Activated T-cell treated with anti-CD3 and anti-CD28 coated beads, Interleukin-2, amount 50 U/mL, for 72 hours (primary cell): ENCODE measurements around the gene SCTR. TPM values are rescaled to one million over a fixed set of nuclear protein-coding genes. Genes with fewer than 3 reads are reported as not detected.

Experiments
- ATAC-seq, 2 donors: fragments of 150-1000 bp; cut with Tn5 transposase; replicated peaks in 1 of 2; 2 replicates each; pipeline ENCODE4 v1.10.0; 2021; ENCODE audit warnings: moderate library complexity in 2 of 2, mild to moderate bottlenecking in 1 of 2
- DNase-seq, 2 donors: peaks; one replicate each; pipeline ENCODE4 v3.0.0; 2021 to 2022; ENCODE audit warnings: mixed read lengths in 1 of 2
- H3K27ac Mint-ChIP-seq: one replicate; pipeline ENCODE4 v1.8.0; 2022; ENCODE audit warnings: mild to moderate bottlenecking, moderate library complexity, mixed read lengths
- H3K27me3 Mint-ChIP-seq: one replicate; pipeline ENCODE4 v1.8.0; 2022; ENCODE audit warnings: low read depth, mixed read lengths
- H3K36me3 Mint-ChIP-seq, 2 donors: one replicate each; pipeline ENCODE4 v1.8.0; 2022; ENCODE audit warnings: mixed read lengths in 2 of 2, mild to moderate bottlenecking in 1 of 2; ENCODE audit not compliant: insufficient read depth in 2 of 2
- H3K4me1 Mint-ChIP-seq: one replicate; pipeline ENCODE4 v1.8.0; 2022; ENCODE audit warnings: low read depth, mixed read lengths
- H3K4me3 Mint-ChIP-seq, 2 donors: one replicate each; pipeline ENCODE4 v1.8.0; 2022; ENCODE audit warnings: mild to moderate bottlenecking in 2 of 2, mixed read lengths in 2 of 2, moderate library complexity in 2 of 2
- H3K9me3 Mint-ChIP-seq, 2 donors: one replicate each; pipeline ENCODE4 v1.8.0; 2022; ENCODE audit warnings: mixed read lengths in 2 of 2
- total RNA-seq, 2 donors: library from RNA; stranded (reverse); gene quantifications; one replicate each; pipeline ENCODE4 v1.2.3, GENCODE V29; 2022

Gene SCTR
- total RNA-seq, 2 donors from 2014 or later = not detected

DNA sequence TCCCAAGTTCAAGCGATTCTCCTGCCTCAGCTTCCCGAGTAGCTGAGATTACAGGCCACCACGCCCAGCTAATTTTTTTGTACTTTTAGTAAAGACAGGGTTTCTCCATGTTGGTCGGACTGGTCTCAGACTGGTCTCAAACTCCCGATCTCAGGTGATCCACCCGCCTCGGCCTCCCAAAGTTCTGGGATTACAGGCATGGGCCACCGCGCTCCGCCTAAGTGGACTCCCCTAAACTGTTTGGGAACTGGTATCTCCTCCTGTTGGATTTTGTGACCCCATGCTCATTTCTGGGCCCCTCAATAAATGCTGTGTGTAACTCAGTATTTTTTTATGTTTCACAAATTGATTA is 5.2 kb downstream of the SCTR start:
- ATAC-seq = no peak
- Mint-ChIP-seq H3K4me3 (no peak overlapping the region), H3K27ac (no peak overlapping the region), H3K4me1 (no peaks in the 10 kb centered on the region), H3K36me3 (no peaks in the 10 kb centered on the region), H3K27me3 (peaks cover 52% of the 10 kb centered on the region), H3K9me3 (no peaks in the 10 kb centered on the region)
- DNase-seq = no peak

DNA sequence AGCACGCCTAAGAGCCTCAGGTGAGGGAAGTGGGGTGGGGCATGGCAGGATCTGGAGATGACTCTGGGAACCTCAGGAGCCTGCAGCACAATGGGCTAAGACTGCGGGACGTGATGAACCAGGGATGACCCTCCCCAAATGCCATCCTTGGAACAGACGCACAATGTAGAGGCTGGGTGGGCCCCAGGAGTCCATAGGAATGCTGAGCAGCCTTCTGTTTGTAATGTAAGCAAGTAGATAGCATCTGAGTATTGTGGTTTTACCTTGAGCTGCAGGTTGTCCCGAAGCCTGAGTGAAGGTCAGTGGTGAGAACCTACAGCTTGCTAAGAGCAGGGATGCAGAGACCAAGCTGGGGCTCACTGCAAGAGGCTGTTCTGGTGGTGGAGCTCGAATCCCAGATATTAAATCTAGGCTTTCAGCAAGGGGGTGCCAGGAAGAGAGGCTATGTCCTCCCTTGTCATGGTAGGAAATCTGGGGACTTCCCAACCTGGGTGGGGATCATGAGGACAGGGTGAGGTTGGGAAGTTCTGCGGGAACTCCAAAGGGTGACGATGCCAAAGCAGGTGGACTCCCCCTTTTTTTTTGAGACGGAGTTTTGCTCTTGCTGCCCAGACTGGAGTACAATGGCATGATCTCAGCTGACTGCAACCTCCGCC is 5.8 kb downstream of the SCTR start:
- H3K27me3 Mint-ChIP-seq = peaks cover 49% of the 10 kb centered on the region
- H3K27ac Mint-ChIP-seq = no peak overlapping the region
- H3K4me3 Mint-ChIP-seq = no peak overlapping the region
- H3K36me3 Mint-ChIP-seq = no peaks in the 10 kb centered on the region
- no peak for DNase-seq
- no peaks in the 10 kb centered on the region for H3K9me3 Mint-ChIP-seq
- no peaks in the 10 kb centered on the region for H3K4me1 Mint-ChIP-seq
- no peak for ATAC-seq

DNA sequence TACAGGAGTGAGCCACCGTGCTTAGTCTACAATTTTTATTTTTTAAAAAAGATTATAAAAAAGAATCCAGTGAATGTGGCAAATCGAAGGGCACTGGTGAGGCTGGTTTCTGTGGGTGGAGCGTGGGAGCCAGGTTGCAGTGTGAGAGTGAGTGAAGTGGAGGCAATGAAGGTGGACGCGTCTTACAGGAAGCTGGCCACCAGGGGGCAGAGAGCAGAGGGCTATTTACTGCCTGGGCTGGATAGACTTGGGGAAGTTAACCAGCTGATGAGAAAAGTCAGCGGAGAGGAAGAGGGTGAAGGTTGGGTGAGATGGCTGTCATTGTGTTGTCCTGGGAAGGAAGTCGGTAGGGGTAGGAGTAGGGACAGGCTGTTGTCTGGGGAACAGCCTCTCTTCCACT is 6.8 kb downstream of the SCTR start:
- Mint-ChIP-seq H3K27me3 (peaks cover 40% of the 10 kb centered on the region), H3K4me1 (no peaks in the 10 kb centered on the region), H3K27ac (no peak overlapping the region), H3K9me3 (no peaks in the 10 kb centered on the region), H3K4me3 (no peak overlapping the region), H3K36me3 (no peaks in the 10 kb centered on the region)
- peak; percentile 44 to 56 for DNase-seq
- peak; percentile 51 to 58 for ATAC-seq

DNA sequence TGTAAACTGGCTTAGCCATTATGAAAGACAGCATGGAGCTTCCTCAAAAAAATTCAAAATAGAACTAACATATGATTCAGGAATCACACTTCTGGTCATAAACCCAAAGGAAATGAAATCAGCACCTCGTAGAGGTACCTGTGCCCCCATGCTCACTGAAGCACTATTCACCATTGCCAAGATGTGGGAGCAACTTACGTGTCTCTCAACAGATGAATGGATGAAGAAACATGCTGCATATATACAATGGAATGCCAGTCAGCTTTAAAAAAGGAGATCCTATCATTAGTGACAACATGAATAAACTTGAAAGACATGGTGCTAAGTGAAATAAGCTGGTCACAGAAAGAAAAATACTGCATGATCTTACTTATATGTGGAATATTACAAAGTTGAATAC is 8.2 kb downstream of the SCTR start:
- Mint-ChIP-seq H3K4me1 (no peaks in the 10 kb centered on the region), H3K27ac (no peak overlapping the region), H3K4me3 (no peak overlapping the region), H3K9me3 (no peaks in the 10 kb centered on the region), H3K27me3 (peaks cover 29% of the 10 kb centered on the region), H3K36me3 (no peaks in the 10 kb centered on the region)
- no peak for DNase-seq
- no peak for ATAC-seq

DNA sequence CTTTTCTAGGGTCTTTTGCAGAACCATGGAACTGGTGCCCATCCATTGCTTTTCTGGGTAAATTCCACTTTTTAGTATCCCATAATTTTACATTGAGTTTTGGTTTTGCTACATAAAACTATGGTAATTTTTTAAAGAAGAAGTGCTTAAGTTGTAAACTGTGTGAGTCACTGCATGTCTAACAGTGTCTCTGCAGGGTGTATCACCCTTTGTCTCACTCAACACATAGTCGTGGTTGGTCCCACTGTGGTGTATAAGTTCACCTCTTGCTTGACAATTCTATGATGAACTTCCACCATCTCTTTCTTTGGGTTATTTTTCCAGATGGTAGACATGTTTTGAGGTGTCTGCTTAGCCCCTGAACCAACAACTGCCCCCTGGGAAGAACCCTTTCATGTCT is 10.5 kb downstream of the SCTR start:
- Mint-ChIP-seq H3K36me3 (no peaks in the 10 kb centered on the region), H3K27me3 (peaks cover 21% of the 10 kb centered on the region), H3K9me3 (no peaks in the 10 kb centered on the region), H3K4me1 (no peaks in the 10 kb centered on the region), H3K4me3 (no peak overlapping the region), H3K27ac (no peak overlapping the region)
- DNase-seq = no peak
- ATAC-seq = no peak

DNA sequence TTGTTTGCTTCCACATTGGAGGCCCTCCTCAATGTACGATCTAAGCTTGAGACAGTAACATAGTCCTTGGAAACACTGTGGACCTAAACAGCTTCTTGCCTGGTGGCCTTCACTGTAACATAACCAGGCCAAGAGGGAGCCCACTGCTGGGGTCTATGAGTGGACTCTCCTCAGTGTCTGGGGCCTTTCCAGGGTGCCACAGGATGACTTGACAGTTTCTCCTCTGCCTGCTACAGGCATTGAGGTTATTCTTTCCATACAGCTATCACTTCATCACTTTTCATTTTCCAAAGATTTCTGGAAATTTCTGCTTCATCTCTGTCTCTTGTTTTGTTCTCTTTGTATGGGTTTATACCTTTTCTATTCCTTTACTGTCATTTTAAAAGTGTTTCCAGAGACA is 11.3 kb downstream of the SCTR start:
- DNase-seq (no peak), ATAC-seq (no peak)
- Mint-ChIP-seq H3K9me3 (no peaks in the 10 kb centered on the region), H3K27me3 (peaks cover 21% of the 10 kb centered on the region), H3K27ac (no peak overlapping the region), H3K36me3 (no peaks in the 10 kb centered on the region), H3K4me1 (no peaks in the 10 kb centered on the region), H3K4me3 (no peak overlapping the region)

DNA sequence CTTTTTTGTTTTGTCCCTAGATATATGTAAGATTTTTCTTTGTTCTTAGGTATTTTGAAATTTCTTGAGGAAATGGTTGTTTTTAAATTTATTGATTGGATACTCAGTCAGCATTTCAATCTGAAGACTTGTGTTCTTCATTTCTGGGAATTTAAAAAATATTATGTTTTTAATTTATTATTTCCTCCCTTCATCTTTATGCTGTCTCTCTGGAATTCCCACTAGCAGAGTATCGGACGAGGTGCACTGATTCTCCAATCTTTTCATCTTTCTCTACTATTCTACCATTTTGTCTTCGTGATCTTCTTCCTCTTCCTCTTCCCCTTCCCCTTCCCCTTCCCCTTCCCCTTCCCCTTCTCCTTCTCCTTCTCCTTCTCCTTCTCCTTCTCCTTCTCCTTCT is 12.3 kb downstream of the SCTR start:
- DNase-seq (no peak), ATAC-seq (no peak)
- Mint-ChIP-seq H3K4me3 (no peak overlapping the region), H3K4me1 (no peaks in the 10 kb centered on the region), H3K27ac (no peak overlapping the region), H3K27me3 (peaks cover 21% of the 10 kb centered on the region), H3K9me3 (no peaks in the 10 kb centered on the region), H3K36me3 (no peaks in the 10 kb centered on the region)

DNA sequence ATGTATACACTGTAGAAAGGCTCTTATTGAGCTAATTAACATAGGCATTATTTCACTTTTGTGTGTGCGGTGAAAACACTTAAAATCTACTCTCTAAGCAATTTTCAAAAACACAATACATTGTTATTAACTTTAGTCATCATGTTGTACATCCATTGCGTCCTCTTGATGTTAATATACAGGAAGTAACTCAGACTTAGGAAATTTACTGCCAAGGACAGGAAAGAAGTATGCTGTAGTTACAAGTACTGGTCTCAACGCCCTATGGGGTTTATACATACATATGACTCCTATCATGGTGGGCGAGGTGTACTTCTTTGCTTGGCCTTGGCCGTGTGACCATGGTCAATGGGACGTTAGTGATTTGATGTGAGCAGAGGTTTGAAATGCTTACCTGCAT is 15.5 kb downstream of the SCTR start:
- DNase-seq = no peak
- Mint-ChIP-seq H3K9me3 (no peaks in the 10 kb centered on the region), H3K36me3 (no peaks in the 10 kb centered on the region), H3K27ac (no peak overlapping the region), H3K27me3 (no peaks in the 10 kb centered on the region), H3K4me1 (no peaks in the 10 kb centered on the region), H3K4me3 (no peak overlapping the region)
- ATAC-seq = no peak

DNA sequence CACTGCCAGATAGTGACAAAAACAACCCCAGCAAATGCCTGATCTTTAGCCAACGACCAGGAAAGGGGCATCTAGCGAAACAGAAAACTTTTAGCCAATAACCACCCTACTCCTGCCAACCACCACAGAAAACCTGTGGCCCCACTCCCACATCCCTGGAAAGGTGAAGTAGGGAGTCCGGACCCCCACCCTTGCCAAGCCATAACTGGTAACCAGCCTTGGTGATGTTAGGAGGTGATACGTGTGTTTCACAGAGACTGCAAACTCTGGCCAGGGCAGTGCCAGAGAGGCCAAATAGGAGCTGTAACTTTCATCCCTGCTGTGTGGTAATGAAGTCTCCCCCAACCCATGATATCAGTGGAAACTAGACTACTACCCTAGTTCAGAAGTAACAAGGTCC is 27.6 kb downstream of the SCTR start:
- Mint-ChIP-seq H3K4me3 (no peak overlapping the region), H3K9me3 (peaks cover 12 to 13% of the 10 kb centered on the region in 2 donors), H3K27me3 (peaks cover 24% of the 10 kb centered on the region), H3K36me3 (peaks cover 4 to 11% of the 10 kb centered on the region in 2 donors), H3K4me1 (no peaks in the 10 kb centered on the region), H3K27ac (no peak overlapping the region)
- no peak for ATAC-seq
- DNase-seq = no peak

DNA sequence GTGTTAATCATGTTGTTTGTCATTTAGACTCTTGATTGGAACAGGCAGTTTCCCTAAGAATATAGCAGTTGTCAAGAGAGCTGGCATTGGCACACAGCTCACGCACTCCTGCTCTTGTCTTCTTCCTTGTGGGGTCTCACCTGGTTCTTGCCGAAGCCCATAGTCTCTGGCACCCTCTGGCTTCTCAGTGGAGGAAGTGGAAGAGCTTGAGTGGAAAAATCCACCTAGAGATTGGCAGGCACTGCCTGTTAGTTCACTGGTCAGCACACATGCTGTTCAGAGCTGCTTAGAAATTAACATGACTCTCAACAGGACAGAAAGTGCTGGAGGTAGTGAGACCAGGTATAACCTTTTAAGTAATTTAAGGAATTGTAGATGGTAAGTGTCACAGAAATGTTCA is 28.3 kb downstream of the SCTR start:
- ATAC-seq (no peak), DNase-seq (no peak)
- Mint-ChIP-seq H3K4me1 (no peaks in the 10 kb centered on the region), H3K4me3 (no peak overlapping the region), H3K36me3 (peaks cover 1 to 11% of the 10 kb centered on the region in 2 donors), H3K9me3 (peaks cover 7 to 11% of the 10 kb centered on the region in 2 donors), H3K27me3 (peaks cover 24% of the 10 kb centered on the region), H3K27ac (no peak overlapping the region)

DNA sequence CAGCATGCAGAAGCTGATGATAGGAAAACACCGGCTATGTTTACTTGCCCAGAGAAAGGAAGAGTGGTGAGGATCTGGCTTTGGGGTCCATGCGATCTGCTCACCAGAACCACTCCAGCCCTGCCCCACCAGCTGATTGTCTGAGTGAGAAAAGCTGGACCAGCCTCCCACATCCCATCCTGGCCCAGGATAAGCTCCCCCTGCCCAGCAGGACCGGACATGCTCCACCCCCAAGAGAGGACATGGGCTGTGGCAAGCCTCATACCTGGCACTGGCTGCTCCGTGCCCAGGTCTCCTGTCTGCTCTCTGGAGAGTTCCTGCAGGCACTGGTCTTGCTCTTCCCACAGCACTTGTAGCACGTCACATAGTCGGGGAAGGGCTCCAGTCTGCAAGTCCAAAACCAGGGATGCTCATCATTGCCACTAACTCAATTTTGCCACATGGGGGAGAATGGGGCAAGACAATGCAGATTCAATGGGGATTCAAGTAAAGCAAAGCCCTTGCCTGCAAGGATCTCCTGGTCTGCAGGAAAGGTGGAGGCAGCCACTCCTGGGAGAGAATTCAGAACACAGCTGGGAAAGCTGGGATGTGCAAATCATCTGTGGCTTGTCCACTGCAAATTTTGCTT is 30.0 kb downstream of the SCTR start:
- no peaks in the 10 kb centered on the region for H3K4me1 Mint-ChIP-seq
- H3K27ac Mint-ChIP-seq = no peak overlapping the region
- H3K4me3 Mint-ChIP-seq = no peak overlapping the region
- peaks cover 24% of the 10 kb centered on the region for H3K27me3 Mint-ChIP-seq
- peaks cover 2 to 4% of the 10 kb centered on the region in 2 donors for H3K9me3 Mint-ChIP-seq
- DNase-seq (no peak), ATAC-seq (no peak)
- peaks cover 1 to 5% of the 10 kb centered on the region in 2 donors for H3K36me3 Mint-ChIP-seq

DNA sequence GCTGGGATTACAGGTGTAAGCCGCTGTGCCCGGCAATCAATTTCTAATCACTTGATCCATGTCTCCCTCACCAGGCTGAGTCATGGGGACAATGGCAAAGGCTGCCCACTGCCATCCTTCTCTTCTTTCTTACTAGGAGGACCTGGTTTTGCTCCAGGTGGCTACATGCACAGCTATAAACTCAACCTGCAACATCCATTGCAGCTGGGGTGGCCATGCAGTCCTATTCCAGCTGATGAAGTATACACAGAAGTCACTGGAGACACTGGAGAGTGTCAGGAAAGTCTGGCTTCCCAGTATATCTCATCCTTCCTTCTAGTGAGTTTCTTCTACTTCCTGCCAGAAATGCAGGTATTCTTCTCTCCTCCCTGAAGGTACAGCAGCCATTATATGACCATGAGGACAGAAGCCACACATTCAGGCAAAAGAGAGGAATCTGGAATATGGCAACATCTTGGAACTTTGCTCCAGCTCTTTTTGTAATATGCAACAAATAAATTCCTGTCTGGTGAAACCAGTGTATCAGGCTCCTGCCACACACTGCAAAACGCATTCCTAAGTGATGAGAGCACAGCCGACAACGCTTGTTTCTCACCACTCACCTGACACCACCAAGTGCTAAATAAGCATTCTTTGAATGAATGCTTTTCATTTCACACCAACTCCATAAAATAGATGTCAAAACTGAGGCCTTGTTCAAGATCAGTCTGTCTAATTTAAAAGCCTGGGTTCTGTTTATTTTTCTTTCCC is 32.3 kb downstream of the SCTR start:
- H3K27ac Mint-ChIP-seq = no peak overlapping the region
- H3K4me3 Mint-ChIP-seq = no peak overlapping the region
- no peak for DNase-seq

DNA sequence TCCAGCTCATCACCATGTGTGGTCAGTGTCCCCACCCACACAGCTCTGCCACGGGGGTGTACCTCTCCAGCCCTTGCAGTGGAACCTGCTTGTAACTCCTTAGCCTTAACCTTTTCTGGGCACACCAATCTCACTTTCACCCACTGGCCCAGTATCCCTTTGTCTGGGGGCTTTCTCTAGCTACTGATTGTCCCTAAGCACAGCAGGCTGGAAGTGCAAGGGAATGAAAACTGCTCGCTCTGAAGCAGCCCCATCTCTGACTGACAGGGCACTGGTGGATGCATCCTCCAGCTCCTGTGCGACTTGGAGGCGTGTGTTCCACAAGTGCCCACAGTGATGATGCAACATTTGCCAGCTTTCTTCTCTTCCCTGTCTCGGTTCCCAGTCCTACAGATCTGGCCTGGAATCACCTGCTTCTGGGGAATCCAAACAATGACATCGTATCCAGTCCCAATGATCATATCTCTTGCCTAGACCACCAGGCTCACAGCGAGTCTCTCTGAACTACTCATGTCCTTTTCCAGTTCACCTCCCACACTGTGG is 33.6 kb downstream of the SCTR start:
- ATAC-seq = no peak

More for the DNA sequence above, 32.3 kb downstream of the SCTR start:
- H3K36me3 Mint-ChIP-seq = no peaks in the 10 kb centered on the region
- H3K27me3 Mint-ChIP-seq = peaks cover 15% of the 10 kb centered on the region
- H3K4me1 Mint-ChIP-seq = no peaks in the 10 kb centered on the region
- no peak for ATAC-seq
- H3K9me3 Mint-ChIP-seq = no peaks in the 10 kb centered on the region

More for the DNA sequence above, 33.6 kb downstream of the SCTR start:
- Mint-ChIP-seq H3K27me3 (peaks cover 10% of the 10 kb centered on the region), H3K36me3 (no peaks in the 10 kb centered on the region), H3K4me1 (no peaks in the 10 kb centered on the region), H3K4me3 (no peak overlapping the region), H3K27ac (no peak overlapping the region), H3K9me3 (no peaks in the 10 kb centered on the region)
- DNase-seq = no peak
